ENCODE measurements around the gene ASGR1. TPM values are rescaled to one million over a fixed set of nuclear protein-coding genes. Genes with fewer than 3 reads are reported as not detected.
A peak's percentile ranks its signal among the peaks of the same experiment; 100 is the strongest.
"Not testable (repeated sequence)": the region's sequence is repeated elsewhere in the genome, so short reads cannot be mapped to it uniquely, and the experiment has no call there.

ASGR1 gene
- total RNA-seq, 1 experiment from 2014 or later = 0.21 TPM

GRCh38 chr17:7174603-7175326 lies 4.4 kb downstream of the ASGR1 start:
- no peak for DNase-seq (ENCODE audit: low read depth, low spot score)
- in situ Hi-C loops (cut with HindIII; ENCODE audit: low pct_unique_long_range_greater_than_20kb, low sequenced_read_pairs) = no loop called here

GRCh38 chr17:7173687-7174602 lies 5.2 kb downstream of the ASGR1 start:
- in situ Hi-C loops (cut with HindIII; ENCODE audit: low pct_unique_long_range_greater_than_20kb, low sequenced_read_pairs) = no loop called here

GRCh38 chr17:7172522-7173191 lies 6.5 kb downstream of the ASGR1 start:
- in situ Hi-C loops (cut with HindIII; ENCODE audit: low pct_unique_long_range_greater_than_20kb, low sequenced_read_pairs); DNase-seq (ENCODE audit: low read depth, low spot score): not testable (repeated sequence)

More at GRCh38 chr17:7173687-7174602, 5.2 kb downstream of the ASGR1 start:
- no peak for DNase-seq (ENCODE audit: low read depth, low spot score)

- in situ Hi-C loops (cut with HindIII; ENCODE audit: low pct_unique_long_range_greater_than_20kb, low sequenced_read_pairs); DNase-seq (ENCODE audit: low read depth, low spot score): not testable (repeated sequence)
Observed at GRCh38 chr17:7169565-7169908, 9.6 kb downstream of the ASGR1 start.

GRCh38 chr17:7168841-7169564 lies 10.2 kb downstream of the ASGR1 start:
- DNase-seq (ENCODE audit: low read depth, low spot score); in situ Hi-C loops (cut with HindIII; ENCODE audit: low pct_unique_long_range_greater_than_20kb, low sequenced_read_pairs): not testable (repeated sequence)

GRCh38 chr17:7167832-7168231 lies 11.3 kb downstream of the ASGR1 start:
- DNase-seq (ENCODE audit: low read depth, low spot score) = peak; percentile 25
- in situ Hi-C loops (cut with HindIII; ENCODE audit: low pct_unique_long_range_greater_than_20kb, low sequenced_read_pairs) = no loop called here

GRCh38 chr17:7166873-7167272 lies 12.3 kb downstream of the ASGR1 start:
- no peak for DNase-seq (ENCODE audit: low read depth, low spot score)
- in situ Hi-C loops (cut with HindIII; ENCODE audit: low pct_unique_long_range_greater_than_20kb, low sequenced_read_pairs) = no loop called here

GRCh38 chr17:7159571-7159970 lies 19.6 kb downstream of the ASGR1 start:
- DNase-seq (ENCODE audit: low read depth, low spot score); in situ Hi-C loops (cut with HindIII; ENCODE audit: low pct_unique_long_range_greater_than_20kb, low sequenced_read_pairs): not testable (repeated sequence)

- in situ Hi-C loops (cut with HindIII; ENCODE audit: low pct_unique_long_range_greater_than_20kb, low sequenced_read_pairs); DNase-seq (ENCODE audit: low read depth, low spot score): not testable (repeated sequence)
Observed at GRCh38 chr17:7158424-7158823, 20.7 kb downstream of the ASGR1 start.

- no peak for DNase-seq (ENCODE audit: low read depth, low spot score)
Observed at GRCh38 chr17:7156342-7156940, 22.7 kb downstream of the ASGR1 start.

GRCh38 chr17:7147772-7148171 lies 31.4 kb downstream of the ASGR1 start:
- DNase-seq (ENCODE audit: low read depth, low spot score) = no peak
- in situ Hi-C loops (cut with HindIII; ENCODE audit: low pct_unique_long_range_greater_than_20kb, low sequenced_read_pairs) = no loop called here

More at GRCh38 chr17:7156342-7156940, 22.7 kb downstream of the ASGR1 start:
- in situ Hi-C loops (cut with HindIII; ENCODE audit: low pct_unique_long_range_greater_than_20kb, low sequenced_read_pairs) = no loop called here

- no peak for DNase-seq (ENCODE audit: low read depth, low spot score)
- in situ Hi-C loops (cut with HindIII; ENCODE audit: low pct_unique_long_range_greater_than_20kb, low sequenced_read_pairs) = no loop called here
Observed at GRCh38 chr17:7146115-7146514, 33.1 kb downstream of the ASGR1 start.

- no peak for DNase-seq (ENCODE audit: low read depth, low spot score)
- in situ Hi-C loops (cut with HindIII; ENCODE audit: low pct_unique_long_range_greater_than_20kb, low sequenced_read_pairs) = no loop called here
Observed at GRCh38 chr17:7144213-7144612, 35.0 kb downstream of the ASGR1 start.

- DNase-seq (ENCODE audit: low read depth, low spot score) = no peak
- in situ Hi-C loops (cut with HindIII; ENCODE audit: low pct_unique_long_range_greater_than_20kb, low sequenced_read_pairs) = no loop called here
Observed at GRCh38 chr17:7141824-7142223, 37.3 kb downstream of the ASGR1 start.

GRCh38 chr17:7139400-7139799 lies 39.8 kb downstream of the ASGR1 start:
- DNase-seq (ENCODE audit: low read depth, low spot score) = no peak
- in situ Hi-C loops (cut with HindIII; ENCODE audit: low pct_unique_long_range_greater_than_20kb, low sequenced_read_pairs) = no loop called here

- peak; percentile 74 for DNase-seq (ENCODE audit: low read depth, low spot score)
- in situ Hi-C loops (cut with HindIII; ENCODE audit: low pct_unique_long_range_greater_than_20kb, low sequenced_read_pairs) = no loop called here
Observed at GRCh38 chr17:7138800-7139381, 40.3 kb downstream of the ASGR1 start.
